Measurements from ENCODE around the gene PHKA2.
A peak's percentile ranks its signal among the peaks of the same experiment; 100 is the strongest.
"Not testable (repeated sequence)": the region's sequence is repeated elsewhere in the genome, so short reads cannot be mapped to it uniquely, and the experiment has no call there.

PHKA2 gene

GRCh38 chrX:18861511-18861910, 122.4 kb downstream of the PHKA2 start:
- ATAC-seq (ENCODE audit: insufficient read depth, low read depth), result no peak
- Histone ChIP-seq H3K4me3 (ENCODE audit: low read depth in 1 of 2, low read length in 2 of 2) (no peak overlapping the region), H3K4me1 (ENCODE audit: insufficient read depth, low read length) (peaks cover 9% of the 10 kb centered on the region), H2AFZ (ENCODE audit: low read depth, low read length) (no peak overlapping the region), H3K27ac (ENCODE audit: low read length) (no peak overlapping the region), H3K9ac (ENCODE audit: low read depth, low read length) (no peak overlapping the region), H3K4me2 (ENCODE audit: insufficient read depth, low read length) (no peak overlapping the region), H3K79me2 (ENCODE audit: insufficient read depth, low read length) (no peaks in the 10 kb centered on the region), H3K27me3 (ENCODE audit: insufficient read depth, low read length, poor library complexity) (no peaks in the 10 kb centered on the region), H4K20me1 (ENCODE audit: insufficient read depth, low read length) (no peaks in the 10 kb centered on the region), H3K36me3 (ENCODE audit: insufficient read depth, low read length) (no peaks in the 10 kb centered on the region), H3K9me3 (ENCODE audit: insufficient read depth, low read length, severe bottlenecking) (no peaks in the 10 kb centered on the region)
- TF ChIP-seq EZH2 (IDR thresholded peaks at IDR 0.05; ENCODE audit: borderline replicate concordance, low read depth, low read length, severe bottlenecking), result no peak
- TF ChIP-seq CTCF (IDR thresholded peaks at IDR 0.05; ENCODE audit: borderline replicate concordance, extremely low read depth, low read length, poor library complexity, severe bottlenecking), result no peak
- no peak for DNase-seq

GRCh38 chrX:18856645-18856997, 127.3 kb downstream of the PHKA2 start:
- H3K4me2 ChIP-seq (ENCODE audit: insufficient read depth, low read length), result no peak overlapping the region
- no peak overlapping the region for H3K9ac ChIP-seq (ENCODE audit: low read depth, low read length)
- H4K20me1 ChIP-seq (ENCODE audit: insufficient read depth, low read length), result no peaks in the 10 kb centered on the region
- no peaks in the 10 kb centered on the region for H3K36me3 ChIP-seq (ENCODE audit: insufficient read depth, low read length)
- H3K4me1 ChIP-seq (ENCODE audit: insufficient read depth, low read length), result peaks cover 26% of the 10 kb centered on the region
- H3K79me2 ChIP-seq (ENCODE audit: insufficient read depth, low read length), result no peaks in the 10 kb centered on the region
- H3K4me3 ChIP-seq (ENCODE audit: low read depth in 1 of 2, low read length in 2 of 2), result no peak overlapping the region
- DNase-seq, result no peak
- ATAC-seq (ENCODE audit: insufficient read depth, low read depth), result no peak
- H3K9me3 ChIP-seq (ENCODE audit: insufficient read depth, low read length, severe bottlenecking), result no peaks in the 10 kb centered on the region
- TF ChIP-seq EZH2 (IDR thresholded peaks at IDR 0.05; ENCODE audit: borderline replicate concordance, low read depth, low read length, severe bottlenecking), result no peak
- no peak for TF ChIP-seq CTCF (IDR thresholded peaks at IDR 0.05; ENCODE audit: borderline replicate concordance, extremely low read depth, low read length, poor library complexity, severe bottlenecking)
- no peak overlapping the region for H2AFZ ChIP-seq (ENCODE audit: low read depth, low read length)
- H3K27ac ChIP-seq (ENCODE audit: low read length), result peak overlapping the region; percentile 11; the same call in 1 of the 2 replicates
- no peaks in the 10 kb centered on the region for H3K27me3 ChIP-seq (ENCODE audit: insufficient read depth, low read length, poor library complexity)

GRCh38 chrX:18855919-18856644, 127.8 kb downstream of the PHKA2 start:
- peak; percentile 94 for ATAC-seq (ENCODE audit: insufficient read depth, low read depth)
- no peak overlapping the region for H3K4me3 ChIP-seq (ENCODE audit: low read depth in 1 of 2, low read length in 2 of 2)
- no peaks in the 10 kb centered on the region for H4K20me1 ChIP-seq (ENCODE audit: insufficient read depth, low read length)
- H3K4me1 ChIP-seq (ENCODE audit: insufficient read depth, low read length), result peaks cover 26% of the 10 kb centered on the region
- H3K9ac ChIP-seq (ENCODE audit: low read depth, low read length), result no peak overlapping the region
- H3K9me3 ChIP-seq (ENCODE audit: insufficient read depth, low read length, severe bottlenecking), result no peaks in the 10 kb centered on the region
- H3K36me3 ChIP-seq (ENCODE audit: insufficient read depth, low read length), result no peaks in the 10 kb centered on the region
- no peak overlapping the region for H3K4me2 ChIP-seq (ENCODE audit: insufficient read depth, low read length)
- DNase-seq, result peak; percentile 25
- H3K27me3 ChIP-seq (ENCODE audit: insufficient read depth, low read length, poor library complexity), result no peaks in the 10 kb centered on the region
- no peak for TF ChIP-seq EZH2 (IDR thresholded peaks at IDR 0.05; ENCODE audit: borderline replicate concordance, low read depth, low read length, severe bottlenecking)
- no peak for TF ChIP-seq CTCF (IDR thresholded peaks at IDR 0.05; ENCODE audit: borderline replicate concordance, extremely low read depth, low read length, poor library complexity, severe bottlenecking)
- H2AFZ ChIP-seq (ENCODE audit: low read depth, low read length), result no peak overlapping the region
- peak overlapping the region; percentile 11; the same call in 1 of the 2 replicates for H3K27ac ChIP-seq (ENCODE audit: low read length)
- H3K79me2 ChIP-seq (ENCODE audit: insufficient read depth, low read length), result no peaks in the 10 kb centered on the region

- H4K20me1 ChIP-seq (ENCODE audit: insufficient read depth, low read length); H3K4me3 ChIP-seq (ENCODE audit: low read depth in 1 of 2, low read length in 2 of 2); H3K4me1 ChIP-seq (ENCODE audit: insufficient read depth, low read length); H3K4me2 ChIP-seq (ENCODE audit: insufficient read depth, low read length); DNase-seq; H3K79me2 ChIP-seq (ENCODE audit: insufficient read depth, low read length); H2AFZ ChIP-seq (ENCODE audit: low read depth, low read length); H3K9me3 ChIP-seq (ENCODE audit: insufficient read depth, low read length, severe bottlenecking); H3K27ac ChIP-seq (ENCODE audit: low read length); H3K9ac ChIP-seq (ENCODE audit: low read depth, low read length); ATAC-seq (ENCODE audit: insufficient read depth, low read depth); H3K36me3 ChIP-seq (ENCODE audit: insufficient read depth, low read length); H3K27me3 ChIP-seq (ENCODE audit: insufficient read depth, low read length, poor library complexity): not testable (repeated sequence)
Observed at GRCh38 chrX:18847901-18848300, 136.0 kb downstream of the PHKA2 start.
